ENCODE results near the gene CLEC18A. TPM values are rescaled to one million over a fixed set of nuclear protein-coding genes. Genes with fewer than 3 reads are reported as not detected.

Gene CLEC18A
- total RNA-seq, 2 donors from 2014 or later = 0.32 to 4.2 TPM

GRCh38 chr16:69925311-69925710, 25.8 kb upstream of the CLEC18A start:
- H3K4me1 ChIP-seq = no peaks in the 10 kb centered on the region
- no peak for DNase-seq
- no peaks in the 10 kb centered on the region for H3K36me3 ChIP-seq
- H3K9me3 ChIP-seq = no peaks in the 10 kb centered on the region
- no peak overlapping the region for H3K4me3 ChIP-seq
- no peaks in the 10 kb centered on the region for H3K27me3 ChIP-seq
- TF ChIP-seq, protein P1, sequence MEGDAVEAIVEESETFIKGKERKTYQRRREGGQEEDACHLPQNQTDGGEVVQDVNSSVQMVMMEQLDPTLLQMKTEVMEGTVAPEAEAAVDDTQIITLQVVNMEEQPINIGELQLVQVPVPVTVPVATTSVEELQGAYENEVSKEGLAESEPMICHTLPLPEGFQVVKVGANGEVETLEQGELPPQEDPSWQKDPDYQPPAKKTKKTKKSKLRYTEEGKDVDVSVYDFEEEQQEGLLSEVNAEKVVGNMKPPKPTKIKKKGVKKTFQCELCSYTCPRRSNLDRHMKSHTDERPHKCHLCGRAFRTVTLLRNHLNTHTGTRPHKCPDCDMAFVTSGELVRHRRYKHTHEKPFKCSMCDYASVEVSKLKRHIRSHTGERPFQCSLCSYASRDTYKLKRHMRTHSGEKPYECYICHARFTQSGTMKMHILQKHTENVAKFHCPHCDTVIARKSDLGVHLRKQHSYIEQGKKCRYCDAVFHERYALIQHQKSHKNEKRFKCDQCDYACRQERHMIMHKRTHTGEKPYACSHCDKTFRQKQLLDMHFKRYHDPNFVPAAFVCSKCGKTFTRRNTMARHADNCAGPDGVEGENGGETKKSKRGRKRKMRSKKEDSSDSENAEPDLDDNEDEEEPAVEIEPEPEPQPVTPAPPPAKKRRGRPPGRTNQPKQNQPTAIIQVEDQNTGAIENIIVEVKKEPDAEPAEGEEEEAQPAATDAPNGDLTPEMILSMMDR (IDR thresholded peaks at IDR 0.05) = no peak
- intact Hi-C loops (cut with DNase I) = no loop called here
- H3K27ac ChIP-seq = no peak overlapping the region
- no peak overlapping the region for H3K9ac ChIP-seq (ENCODE audit: low read depth in 2 of 2, low read length in 2 of 2)

GRCh38 chr16:69926241-69926640, 24.9 kb upstream of the CLEC18A start:
- H3K4me1 ChIP-seq = no peaks in the 10 kb centered on the region
- no peaks in the 10 kb centered on the region for H3K27me3 ChIP-seq
- no peaks in the 10 kb centered on the region for H3K9me3 ChIP-seq
- H3K36me3 ChIP-seq = peaks cover 2% of the 10 kb centered on the region
- no peak overlapping the region for H3K27ac ChIP-seq
- no peak overlapping the region for H3K4me3 ChIP-seq
- no peak for DNase-seq
- H3K9ac ChIP-seq (ENCODE audit: low read depth in 2 of 2, low read length in 2 of 2) = no peak overlapping the region
- TF ChIP-seq, protein P1 (IDR thresholded peaks at IDR 0.05) = no peak
- intact Hi-C loops (cut with DNase I) = no loop called here

DNA sequence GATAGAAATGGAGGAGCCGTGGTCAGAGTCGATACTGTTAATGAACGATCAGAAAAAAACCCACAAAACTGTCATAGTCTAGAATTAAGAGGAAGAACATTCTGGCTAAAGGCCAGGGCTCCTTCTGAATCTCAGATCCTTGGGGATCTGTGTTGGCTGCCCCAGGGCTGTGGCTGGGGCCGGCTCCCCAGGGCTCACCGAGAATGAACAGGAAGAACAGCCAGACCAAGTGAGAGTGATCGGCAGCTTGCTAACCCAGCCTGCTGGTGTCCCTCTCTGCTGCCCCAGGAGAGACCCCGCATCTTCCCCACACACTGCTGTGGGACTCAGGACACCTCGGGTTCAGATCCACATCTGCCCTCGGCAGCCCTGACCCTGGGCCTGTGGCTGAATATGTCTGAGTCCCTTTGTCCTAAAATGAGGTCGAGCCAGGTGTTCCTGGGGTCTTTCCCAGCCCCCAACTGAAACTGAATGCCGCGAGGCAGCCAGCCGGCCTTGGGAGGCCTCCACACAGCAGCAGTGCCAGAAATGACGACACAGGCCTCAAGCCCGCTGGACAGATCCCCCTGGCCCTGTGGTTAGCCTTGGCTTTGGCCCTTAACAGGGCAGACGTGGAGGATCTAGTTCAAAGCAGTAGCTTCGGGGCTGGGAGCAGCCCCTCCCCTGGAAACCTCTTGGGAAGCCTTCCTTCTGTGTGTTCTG, 23.9 kb upstream of the CLEC18A start:
- no peak for DNase-seq
- Histone ChIP-seq H3K9ac (ENCODE audit: low read depth in 2 of 2, low read length in 2 of 2) (no peak overlapping the region), H3K27ac (no peak overlapping the region), H3K27me3 (no peaks in the 10 kb centered on the region), H3K4me1 (no peaks in the 10 kb centered on the region), H3K9me3 (no peaks in the 10 kb centered on the region), H3K36me3 (peaks cover 9% of the 10 kb centered on the region), H3K4me3 (no peak overlapping the region)
- intact Hi-C loops (cut with DNase I) = no loop called here
- TF ChIP-seq, protein P1 (IDR thresholded peaks at IDR 0.05) = no peak

- intact Hi-C loops (cut with DNase I) = no loop called here
- DNase-seq = no peak
These were observed 22.2 kb upstream of the CLEC18A start for GRCh38 chr16:69928856-69929400.

GRCh38 chr16:69929480-69929879, 21.7 kb upstream of the CLEC18A start:
- TF ChIP-seq, protein P1 (IDR thresholded peaks at IDR 0.05) = no peak
- Histone ChIP-seq H3K4me1 (no peaks in the 10 kb centered on the region), H3K27ac (no peak overlapping the region), H3K9ac (ENCODE audit: low read depth in 2 of 2, low read length in 2 of 2) (no peak overlapping the region), H3K27me3 (no peaks in the 10 kb centered on the region), H3K4me3 (no peak overlapping the region), H3K9me3 (no peaks in the 10 kb centered on the region), H3K36me3 (peaks cover 9% of the 10 kb centered on the region)
- DNase-seq = no peak
- intact Hi-C loops (cut with DNase I) = no loop called here

More at GRCh38 chr16:69928856-69929400, 22.2 kb upstream of the CLEC18A start:
- Histone ChIP-seq H3K9ac (ENCODE audit: low read depth in 2 of 2, low read length in 2 of 2) (no peak overlapping the region), H3K27me3 (no peaks in the 10 kb centered on the region), H3K9me3 (no peaks in the 10 kb centered on the region), H3K27ac (no peak overlapping the region), H3K4me1 (no peaks in the 10 kb centered on the region), H3K4me3 (no peak overlapping the region), H3K36me3 (peaks cover 9% of the 10 kb centered on the region)
- TF ChIP-seq, protein P1 (IDR thresholded peaks at IDR 0.05) = no peak

Data from colonic mucosa (tissue), 4 donors.